ENCODE data around the gene NCAPH2.
"Not testable (repeated sequence)": the region's sequence is repeated elsewhere in the genome, so short reads cannot be mapped to it uniquely, and the experiment has no call there.

NCAPH2 gene

GRCh38 chr22:50532824-50533796 is 25.1 kb downstream of the NCAPH2 start:
- Histone ChIP-seq H3K4me1 (ENCODE audit: control insufficient read depth in 1 of 2, insufficient read depth in 1 of 2, low read depth in 1 of 2, low read length in 1 of 2) (peaks cover 64 to 71% of the 10 kb centered on the region in 2 experiments), H3K27ac (peak overlapping the region; percentile 98)
- no peak for TF ChIP-seq CTCF (IDR thresholded peaks at IDR 0.05)

GRCh38 chr22:50533856-50534711 is 26.1 kb downstream of the NCAPH2 start:
- Histone ChIP-seq H3K27ac (peak overlapping the region; percentile 98), H3K4me1 (ENCODE audit: control insufficient read depth in 1 of 2, insufficient read depth in 1 of 2, low read depth in 1 of 2, low read length in 1 of 2) (peaks cover 64 to 71% of the 10 kb centered on the region in 2 experiments)
- not testable (repeated sequence) for H3K9me3 ChIP-seq

More at GRCh38 chr22:50532824-50533796, 25.1 kb downstream of the NCAPH2 start:
- H3K36me3 ChIP-seq = peaks cover 14% of the 10 kb centered on the region
- no peaks in the 10 kb centered on the region for H3K9me3 ChIP-seq
- no peaks in the 10 kb centered on the region for H3K27me3 ChIP-seq
- H3K4me3 ChIP-seq (ENCODE audit: low read depth in 1 of 2, low read length in 1 of 2) = peak overlapping the region; percentile 81 to 98

GRCh38 chr22:50535113-50535512 is 27.1 kb downstream of the NCAPH2 start:
- Histone ChIP-seq H3K27ac (peak overlapping the region; percentile 98), H3K27me3 (no peaks in the 10 kb centered on the region), H3K36me3 (no peaks in the 10 kb centered on the region), H3K4me3 (ENCODE audit: low read depth in 1 of 2, low read length in 1 of 2) (no peak overlapping the region), H3K9me3 (no peaks in the 10 kb centered on the region), H3K4me1 (ENCODE audit: control insufficient read depth in 1 of 2, insufficient read depth in 1 of 2, low read depth in 1 of 2, low read length in 1 of 2) (peaks cover 73 to 79% of the 10 kb centered on the region in 2 experiments)
- no peak for TF ChIP-seq CTCF (IDR thresholded peaks at IDR 0.05)

More at GRCh38 chr22:50533856-50534711, 26.1 kb downstream of the NCAPH2 start:
- H3K27me3 ChIP-seq, H3K36me3 ChIP-seq: not testable (repeated sequence)
- peak overlapping the region; percentile 35 to 36 for H3K4me3 ChIP-seq (ENCODE audit: low read depth in 1 of 2, low read length in 1 of 2)

GRCh38 chr22:50536226-50536625 is 28.2 kb downstream of the NCAPH2 start:
- no peaks in the 10 kb centered on the region for H3K36me3 ChIP-seq
- no peaks in the 10 kb centered on the region for H3K27me3 ChIP-seq
- H3K4me3 ChIP-seq (ENCODE audit: low read depth in 1 of 2, low read length in 1 of 2) = no peak overlapping the region
- peaks cover 82 to 91% of the 10 kb centered on the region in 2 experiments for H3K4me1 ChIP-seq (ENCODE audit: control insufficient read depth in 1 of 2, insufficient read depth in 1 of 2, low read depth in 1 of 2, low read length in 1 of 2)
- H3K9me3 ChIP-seq = no peaks in the 10 kb centered on the region
- H3K27ac ChIP-seq = peak overlapping the region; percentile 100
- no peak for TF ChIP-seq CTCF (IDR thresholded peaks at IDR 0.05)

GRCh38 chr22:50537765-50538164 is 29.7 kb downstream of the NCAPH2 start:
- Histone ChIP-seq H3K36me3 (no peaks in the 10 kb centered on the region), H3K27me3 (no peaks in the 10 kb centered on the region), H3K4me3 (ENCODE audit: low read depth in 1 of 2, low read length in 1 of 2) (peak overlapping the region; percentile 44 to 59), H3K4me1 (ENCODE audit: control insufficient read depth in 1 of 2, insufficient read depth in 1 of 2, low read depth in 1 of 2, low read length in 1 of 2) (peaks cover 84 to 99% of the 10 kb centered on the region in 2 experiments), H3K27ac (peak overlapping the region; percentile 100), H3K9me3 (no peaks in the 10 kb centered on the region)
- no peak for TF ChIP-seq CTCF (IDR thresholded peaks at IDR 0.05)
